Endothelial cell of umbilical vein (primary cell): Measurements from ENCODE around the gene TRIM46. TPM values are rescaled to one million over a fixed set of nuclear protein-coding genes. Genes with fewer than 3 reads are reported as not detected.
"Not testable (repeated sequence)": the region's sequence is repeated elsewhere in the genome, so short reads cannot be mapped to it uniquely, and the experiment has no call there.

Experiments used
- BruUV-seq: library from RNA; stranded (reverse); fragments of 400-500 nt; replicated peaks from 2 replicates; lab custom pipeline; 2021; lab: Mats Ljungman, UMichigan
- CTCF ChIA-PET: fragments of 300-600, 350-600 bp; sonication (Branson Sonifier 250); formaldehyde crosslinking; loops from one replicate; lab custom pipeline; 2021; ENCODE audit warnings: antibody characterized with exemption, inconsistent platforms; lab: Charles Lee
- POLR2A ChIA-PET: fragments of 300-600, 350-600 bp; sonication (Branson Sonifier 250); formaldehyde crosslinking; loops from one replicate; lab custom pipeline; 2021; ENCODE audit warnings: antibody characterized with exemption, inconsistent platforms; lab: Charles Lee
- DNase-seq: peaks from one replicate; pipeline ENCODE4 v3.0.0-alpha.2; 2011; ENCODE audit warnings: low read depth, low spot score
- FAIRE-seq: peaks from 2 replicates; lab custom pipeline; 2011; peaks lifted over from hg19 to GRCh38; lab: Jason Lieb, UNC
- H2AFZ ChIP-seq: 2 replicates; pipeline ENCODE4 v1.6.0; 2012; ENCODE audit warnings: low read depth, low read length, control low read depth, inconsistent platforms
- H3K27ac ChIP-seq: 2 replicates; pipeline ENCODE4 v1.5.1; 2011; ENCODE audit warnings: low read depth, mild to moderate bottlenecking, control low read depth, low read length, moderate library complexity; ENCODE audit not compliant: insufficient read depth
- H3K27me3 ChIP-seq, 2 experiments: 2 replicates each; pipeline versions ENCODE4 v1.6.0 to v1.6.1; 2011; ENCODE audit warnings: low read length in 2 of 2, mixed read lengths in 1 of 2; ENCODE audit not compliant: control insufficient read depth in 2 of 2, insufficient read depth in 2 of 2
- H3K36me3 ChIP-seq, 2 experiments: 2 replicates in 1 of 2; 3 replicates in 1 of 2; pipeline ENCODE4 v1.5.1; 2011; ENCODE audit warnings: low read length in 2 of 2, mild to moderate bottlenecking in 1 of 2, moderate library complexity in 1 of 2; ENCODE audit not compliant: control insufficient read depth in 2 of 2, insufficient read depth in 2 of 2; ENCODE audit errors: extremely low read depth in 1 of 2
- H3K4me1 ChIP-seq: 3 replicates; pipeline ENCODE4 v1.5.1; 2011; ENCODE audit warnings: mild to moderate bottlenecking, low read length; ENCODE audit not compliant: control insufficient read depth, insufficient read depth; ENCODE audit errors: extremely low read depth
- H3K4me2 ChIP-seq: 2 replicates; pipeline ENCODE4 v1.6.1; 2011; ENCODE audit warnings: low read length, control low read depth, mixed read lengths; ENCODE audit not compliant: insufficient read depth
- H3K4me3 ChIP-seq, 3 experiments: fragments of 200-600 bp in 1 of 3; sonication (generic), shearing (Covaris generic) in 1 of 3; replicated peaks in 1 of 3; 2 replicates each; pipeline ENCODE4 v1.5.1; 2011 to 2016; ENCODE audit warnings: control low read depth in 3 of 3, low read length in 3 of 3, mild to moderate bottlenecking in 2 of 3, inconsistent platforms in 1 of 3, low read depth in 1 of 3, moderate library complexity in 1 of 3; ENCODE audit not compliant: insufficient read depth in 1 of 3
- H3K79me2 ChIP-seq: 2 replicates; pipeline ENCODE4 v1.6.0; 2012; ENCODE audit warnings: low read length, inconsistent platforms; ENCODE audit not compliant: control insufficient read depth, insufficient read depth
- H3K9ac ChIP-seq: replicated peaks from 2 replicates; pipeline ENCODE3; 2011; ENCODE audit warnings: low read length, control low read depth; ENCODE audit not compliant: insufficient read depth; ENCODE audit errors: extremely low read depth
- H3K9me1 ChIP-seq: replicated peaks from 3 replicates; pipeline ENCODE4 v1.6.0; 2011; ENCODE audit warnings: mild to moderate bottlenecking, low read length; ENCODE audit not compliant: control insufficient read depth, insufficient read depth; ENCODE audit errors: extremely low read depth
- H3K9me3 ChIP-seq: replicated peaks from 2 replicates; pipeline ENCODE4 v1.5.1; 2012; ENCODE audit warnings: low read length, inconsistent platforms; ENCODE audit not compliant: control insufficient read depth, insufficient read depth
- H4K20me1 ChIP-seq: replicated peaks from 2 replicates; pipeline ENCODE3; 2011; ENCODE audit warnings: mild to moderate bottlenecking, low read length; ENCODE audit not compliant: control insufficient read depth, insufficient read depth; ENCODE audit errors: extremely low read depth
- dilution Hi-C: fragments of 300-500 bp; cut with MboI; formaldehyde crosslinking; loops from one replicate; pipeline ENCODE4 v1.15.0; 2019; ENCODE audit warnings: low sequenced_read_pairs; ENCODE audit not compliant: extremely low pct_ligation_motif_present
- intact Hi-C: fragments of 100-400 bp; cut with micrococcal nuclease; formaldehyde crosslinking; loops from one replicate; pipeline ENCODE4 v1.10.0; 2022
- microRNA counts: library from miRNA; unstranded; fragments of <30 nt; microRNA quantifications from one replicate; lab custom pipeline; 2016
- polyA plus RNA-seq, 4 experiments: library from polyadenylated mRNA; depleted of rRNA in 3 of 4; stranded (reverse) in 3 of 4; unstranded in 1 of 4; fragments of >200 nt; gene quantifications; 2 replicates each; pipeline versions ENCODE4 v1.2.1 to v1.2.3, GENCODE V29; 2011 to 2012; ENCODE audit warnings: missing spikeins in 1 of 4
- small RNA-seq: library from RNA; depleted of rRNA; stranded (forward); fragments of <200 nt; gene quantifications from one replicate; pipeline ENCODE3, GENCODE V24; 2012; ENCODE audit warnings: low replicate concordance, low read depth; ENCODE audit not compliant: insufficient read depth, insufficient read length
- total RNA-seq: library from RNA; stranded (reverse); gene quantifications from 2 replicates; pipeline ENCODE4 v1.2.3, GENCODE V29; 2021

Gene TRIM46
- total and polyA plus RNA-seq, 2 donors (not counting 3 experiments of a cell fraction or from before 2014, with no cell fraction given), result 9.5 to 10.0 TPM

GRCh38 chr1:155232001-155232978 lies 58.6 kb downstream of the TRIM46 start:
- H3K27ac ChIP-seq, H3K9me1 ChIP-seq, H3K36me3 ChIP-seq, H3K9me3 ChIP-seq, H2AFZ ChIP-seq, H3K4me1 ChIP-seq, H3K4me3 ChIP-seq, H3K79me2 ChIP-seq, dilution Hi-C loops, POLR2A ChIA-PET, intact Hi-C loops, H3K9ac ChIP-seq, H4K20me1 ChIP-seq, H3K4me2 ChIP-seq, H3K27me3 ChIP-seq: not testable (repeated sequence)
- CTCF ChIA-PET, result interaction anchor here (0.7 to 1.2 kb wide), 5 partner anchors 8 to 59 kb away, joined by 3 to 8 read pairs (median 3); partner anchors contain the start of genes KRTCAP2 and MTX1
- FAIRE-seq, result peak; percentile 75
- BruUV-seq, result TSS peak; percentile 3
- DNase-seq, result peak; percentile 88

GRCh38 chr1:155233502-155233901 lies 59.9 kb downstream of the TRIM46 start:
- H3K36me3 ChIP-seq, result peaks cover 8 to 13% of the 10 kb centered on the region in 2 experiments
- H3K4me2 ChIP-seq, H3K9me3 ChIP-seq, BruUV-seq, H3K27ac ChIP-seq, FAIRE-seq, H4K20me1 ChIP-seq, H3K4me3 ChIP-seq, DNase-seq, H3K9ac ChIP-seq, POLR2A ChIA-PET, H3K79me2 ChIP-seq, H2AFZ ChIP-seq, H3K27me3 ChIP-seq, H3K9me1 ChIP-seq, H3K4me1 ChIP-seq, dilution Hi-C loops, intact Hi-C loops: not testable (repeated sequence)
- CTCF ChIA-PET, result interaction anchor here (0.9 kb wide), 1 partner anchor 25 kb away, joined by 3 read pairs; the partner anchor contains the start of gene MTX1

MicroRNAs encoded within 50 kb of the gene (microRNA counts, 767-probe panel; counts per million panel counts)
- 723 counts per million, percentile 96 among the panel's probes with 10 or more counts for microRNA hsa-miR-92b-3p (lab: Ali Mortazavi, UCI)

Small RNA genes within 50 kb of the gene (small RNA-seq; reads per million reads assigned to genes)
- not detected for gene HMGN2P18

Other genes with a start within 250 kb of the TRIM46 start
- gene PMVK, start 237.1 kb upstream of the TRIM46 start, total RNA-seq, result 22.6 and 23.0 TPM in 2 replicates
- gene PMVK, start 237.1 kb upstream of the TRIM46 start, polyA plus RNA-seq, result 24.0 and 32.7 TPM in 2 replicates
- gene PBXIP1, start 217.8 kb upstream of the TRIM46 start, total RNA-seq, result 49.0 and 49.4 TPM in 2 replicates
- gene PBXIP1, start 217.8 kb upstream of the TRIM46 start, polyA plus RNA-seq, result 45.0 and 54.7 TPM in 2 replicates
- 21.5 and 21.9 TPM in 2 replicates for gene PYGO2, start 212.1 kb upstream of the TRIM46 start, total RNA-seq
- gene PYGO2, start 212.1 kb upstream of the TRIM46 start, polyA plus RNA-seq, result 19.3 and 19.5 TPM in 2 replicates
- 286 and 316 TPM in 2 replicates for gene SHC1, start 203.1 kb upstream of the TRIM46 start, total RNA-seq
- 324 and 379 TPM in 2 replicates for gene SHC1, start 203.1 kb upstream of the TRIM46 start, polyA plus RNA-seq
- gene CKS1B, start 199.2 kb upstream of the TRIM46 start, total RNA-seq, result 126 and 128 TPM in 2 replicates
- gene CKS1B, start 199.2 kb upstream of the TRIM46 start, polyA plus RNA-seq, result 280 and 319 TPM in 2 replicates
- gene FLAD1, start 190.5 kb upstream of the TRIM46 start, total RNA-seq, result 42.2 and 48.8 TPM in 2 replicates
- gene FLAD1, start 190.5 kb upstream of the TRIM46 start, polyA plus RNA-seq, result 59.1 and 66.8 TPM in 2 replicates
- gene LENEP, start 180.3 kb upstream of the TRIM46 start, total RNA-seq, result 0.64 and 0.88 TPM in 2 replicates
- gene LENEP, start 180.3 kb upstream of the TRIM46 start, polyA plus RNA-seq, result not detected in 2 replicates
- gene ZBTB7B, start 171.0 kb upstream of the TRIM46 start, total RNA-seq, result 20.0 and 24.0 TPM in 2 replicates
- 26.2 and 32.6 TPM in 2 replicates for gene ZBTB7B, start 171.0 kb upstream of the TRIM46 start, polyA plus RNA-seq
- 0.23 and 0.51 TPM in 2 replicates for gene DCST2, start 140.1 kb upstream of the TRIM46 start, total RNA-seq
- 0.29 and 0.73 TPM in 2 replicates for gene DCST2, start 140.1 kb upstream of the TRIM46 start, polyA plus RNA-seq
- not detected in 2 replicates for gene DCST1, start 140.0 kb upstream of the TRIM46 start, total RNA-seq
- not detected in 2 replicates for gene DCST1, start 140.0 kb upstream of the TRIM46 start, polyA plus RNA-seq
- gene ADAM15, start 122.5 kb upstream of the TRIM46 start, total RNA-seq, result 268 and 299 TPM in 2 replicates
- 295 and 397 TPM in 2 replicates for gene ADAM15, start 122.5 kb upstream of the TRIM46 start, polyA plus RNA-seq
- 16.5 and 17.5 TPM in 2 replicates for gene EFNA4, start 110.1 kb upstream of the TRIM46 start, total RNA-seq
- 25.2 and 28.0 TPM in 2 replicates for gene EFNA4, start 110.1 kb upstream of the TRIM46 start, polyA plus RNA-seq
- 2.2 TPM in 2 replicates for gene EFNA3, start 95.0 kb upstream of the TRIM46 start, total RNA-seq
- gene EFNA3, start 95.0 kb upstream of the TRIM46 start, polyA plus RNA-seq, result 2.5 and 4.2 TPM in 2 replicates
- gene EFNA1, start 46.0 kb upstream of the TRIM46 start, total RNA-seq, result 107 and 111 TPM in 2 replicates
- gene EFNA1, start 46.0 kb upstream of the TRIM46 start, polyA plus RNA-seq, result 289 and 295 TPM in 2 replicates
- 29.5 and 30.8 TPM in 2 replicates for gene SLC50A1, start 38.0 kb upstream of the TRIM46 start, total RNA-seq
- gene SLC50A1, start 38.0 kb upstream of the TRIM46 start, polyA plus RNA-seq, result 66.1 and 70.4 TPM in 2 replicates
- 69.6 and 78.8 TPM in 2 replicates for gene DPM3, start 33.3 kb upstream of the TRIM46 start, total RNA-seq
- 258 and 315 TPM in 2 replicates for gene DPM3, start 33.3 kb upstream of the TRIM46 start, polyA plus RNA-seq
- gene KRTCAP2, start 545 bp upstream of the TRIM46 start, total RNA-seq, result 170 and 207 TPM in 2 replicates
- gene KRTCAP2, start 545 bp upstream of the TRIM46 start, polyA plus RNA-seq, result 362 and 409 TPM in 2 replicates
- 22.4 and 23.6 TPM in 2 replicates for gene THBS3, start 34.0 kb downstream of the TRIM46 start, total RNA-seq
- gene THBS3, start 34.0 kb downstream of the TRIM46 start, polyA plus RNA-seq, result 25.7 and 29.4 TPM in 2 replicates
- gene MTX1, start 34.8 kb downstream of the TRIM46 start, total RNA-seq, result 49.1 and 53.0 TPM in 2 replicates
- gene MTX1, start 34.8 kb downstream of the TRIM46 start, polyA plus RNA-seq, result 109 and 137 TPM in 2 replicates
- 61.8 and 62.7 TPM in 2 replicates for gene ENTREP3, start 81.6 kb downstream of the TRIM46 start, total RNA-seq
- 26.6 and 27.4 TPM in 2 replicates for gene ENTREP3, start 81.6 kb downstream of the TRIM46 start, polyA plus RNA-seq
- gene SCAMP3, start 88.5 kb downstream of the TRIM46 start, total RNA-seq, result 80.1 and 80.8 TPM in 2 replicates
- gene SCAMP3, start 88.5 kb downstream of the TRIM46 start, polyA plus RNA-seq, result 306 and 342 TPM in 2 replicates
- 61.7 and 69.1 TPM in 2 replicates for gene CLK2, start 99.7 kb downstream of the TRIM46 start, total RNA-seq
- 80.9 and 84.8 TPM in 2 replicates for gene CLK2, start 99.7 kb downstream of the TRIM46 start, polyA plus RNA-seq
- gene HCN3, start 103.6 kb downstream of the TRIM46 start, total RNA-seq, result 1.8 and 3.3 TPM in 2 replicates
- gene HCN3, start 103.6 kb downstream of the TRIM46 start, polyA plus RNA-seq, result 4.1 and 4.6 TPM in 2 replicates
- gene PKLR, start 127.6 kb downstream of the TRIM46 start, total RNA-seq, result not detected in 2 replicates
- gene PKLR, start 127.6 kb downstream of the TRIM46 start, polyA plus RNA-seq, result 0.03 TPM in 1 of 2 replicates, not detected in the other
- gene FDPS, start 135.0 kb downstream of the TRIM46 start, total RNA-seq, result 630 and 670 TPM in 2 replicates
- 508 and 646 TPM in 2 replicates for gene FDPS, start 135.0 kb downstream of the TRIM46 start, polyA plus RNA-seq
- 40.3 and 42.4 TPM in 2 replicates for gene RUSC1, start 147.0 kb downstream of the TRIM46 start, total RNA-seq
- gene RUSC1, start 147.0 kb downstream of the TRIM46 start, polyA plus RNA-seq, result 46.6 and 63.3 TPM in 2 replicates